HEK293T (cell line): ENCODE results near the gene GGA1.

Experiments used
- CTCF ChIA-PET: fragments of 350-600 bp; formaldehyde crosslinking; extraction: SDS; loops from one replicate; lab custom pipeline; 2021; ENCODE audit warnings: antibody characterized with exemption, inconsistent platforms; lab: Yijun Ruan, JAX
- POLR2A ChIA-PET: fragments of 350-600 bp; formaldehyde crosslinking; extraction: SDS; loops from one replicate; lab custom pipeline; 2020; ENCODE audit warnings: antibody characterized with exemption, inconsistent platforms; lab: Yijun Ruan, JAX
- DNase-seq: peaks from one replicate; pipeline ENCODE4 v3.0.0; 2012; ENCODE audit warnings: mixed read lengths; ENCODE audit errors: extremely low spot score
- ARNT ChIP-seq: fragments of 450-650 bp; IDR thresholded peaks from 2 replicates; pipeline ENCODE4 v1.6.1; 2017; ENCODE audit warnings: mild to moderate bottlenecking
- BHLHE40 ChIP-seq: fragments of 450-650 bp; IDR thresholded peaks from 2 replicates; pipeline ENCODE4 v1.6.1; 2016; ENCODE audit warnings: mild to moderate bottlenecking, moderate library complexity, borderline replicate concordance
- CTBP1 ChIP-seq: fragments of 450-650 bp; IDR thresholded peaks from 2 replicates; pipeline ENCODE4 v1.6.1; 2016; ENCODE audit warnings: borderline replicate concordance
- ELF4 ChIP-seq: fragments of 450-650 bp; IDR thresholded peaks from 2 replicates; pipeline ENCODE4 v1.6.1; 2017; ENCODE audit warnings: antibody characterized with exemption
- FOXA1 ChIP-seq: fragments of 450-650 bp; IDR thresholded peaks from 2 replicates; pipeline ENCODE4 v1.6.1; 2016; ENCODE audit warnings: mild to moderate bottlenecking
- FOXK2 ChIP-seq: fragments of 450-650 bp; IDR thresholded peaks from 2 replicates; pipeline ENCODE4 v1.6.1; 2016; ENCODE audit warnings: mild to moderate bottlenecking
- FOXM1 ChIP-seq: fragments of 450-650 bp; IDR thresholded peaks from 2 replicates; pipeline ENCODE4 v1.6.1; 2017; ENCODE audit warnings: mild to moderate bottlenecking, borderline replicate concordance
- HDGF ChIP-seq: fragments of 450-650 bp; IDR thresholded peaks from 2 replicates; pipeline ENCODE4 v1.6.1; 2017; ENCODE audit warnings: antibody characterized with exemption, borderline replicate concordance
- L3MBTL2 ChIP-seq: fragments of 450-650 bp; conservative IDR thresholded peaks from 2 replicates; pipeline ENCODE4 v1.6.1; 2016; ENCODE audit warnings: mild to moderate bottlenecking
- LEF1 ChIP-seq: fragments of 450-650 bp; IDR thresholded peaks from 2 replicates; pipeline ENCODE4 v1.6.1; 2017; ENCODE audit warnings: mild to moderate bottlenecking, borderline replicate concordance
- NFRKB ChIP-seq: fragments of 450-650 bp; IDR thresholded peaks from 2 replicates; pipeline ENCODE4 v1.6.1; 2016; ENCODE audit warnings: mild to moderate bottlenecking, moderate library complexity
- SP1 ChIP-seq: fragments of 450-650 bp; IDR thresholded peaks from 2 replicates; pipeline ENCODE4 v1.6.1; 2017
- SUZ12 ChIP-seq: fragments of 450-650 bp; IDR thresholded peaks from 2 replicates; pipeline ENCODE4 v1.6.1; 2016; ENCODE audit warnings: mild to moderate bottlenecking
- TARDBP ChIP-seq: fragments of 450-650 bp; IDR thresholded peaks from 2 replicates; pipeline ENCODE4 v1.6.1; 2016
- ZNF384 ChIP-seq: fragments of 450-650 bp; IDR thresholded peaks from 2 replicates; pipeline ENCODE4 v1.6.1; 2016
- TF ChIP-seq, protein P1 (sequence below): fragments of 450-650 bp; IDR thresholded peaks from 2 replicates; pipeline ENCODE4 v1.6.1; 2016

Gene GGA1

DNA sequence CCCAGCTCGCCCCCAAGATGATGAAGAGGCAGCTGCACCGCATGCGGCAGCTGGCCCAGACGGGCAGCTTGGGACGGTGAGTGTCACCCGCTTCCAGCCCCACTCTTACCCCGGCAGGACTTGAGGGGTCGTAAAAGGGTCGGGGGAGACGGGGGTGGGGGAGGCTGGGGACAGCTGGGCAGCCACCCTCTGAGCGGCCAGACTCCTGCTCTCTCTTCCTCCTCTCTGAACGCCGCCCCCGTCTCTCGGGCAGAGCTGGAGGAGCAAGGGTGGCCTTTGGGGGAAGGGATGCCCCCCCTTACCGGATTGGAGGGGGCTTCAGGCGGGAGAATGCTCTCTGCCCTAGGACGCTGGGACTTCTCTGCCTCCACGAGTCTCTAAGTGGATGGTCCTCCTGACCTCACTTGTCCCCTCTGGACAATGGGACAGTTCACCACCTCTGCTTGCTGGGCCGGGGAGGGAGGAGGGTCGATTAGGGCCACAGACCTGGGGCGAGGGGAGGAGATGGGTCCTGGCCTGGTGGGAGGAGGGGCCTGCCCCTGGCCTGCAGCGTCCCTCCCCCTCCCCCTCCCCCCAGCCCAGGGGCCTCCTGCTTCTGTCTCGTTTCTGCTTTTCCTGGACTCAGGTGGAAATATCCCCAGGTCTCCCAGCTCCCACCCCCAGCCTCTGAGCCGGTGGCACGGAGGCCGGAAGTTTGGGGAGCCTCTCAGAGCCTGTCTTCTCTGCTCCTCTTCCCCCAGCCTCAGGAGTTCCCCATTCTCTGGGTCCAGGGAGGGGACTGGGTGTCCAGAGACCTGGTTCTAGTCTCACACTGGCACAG lies 31.3 kb downstream of the GGA1 start:
- POLR2A ChIA-PET, result interaction anchor here (1.0 to 1.7 kb wide), 4 partner anchors 19 to 165 kb away, joined by 3 to 5 read pairs (median 4); partner anchors contain the start of genes NOL12 and PDXP
- TF ChIP-seq BHLHE40 (no peak), FOXK2 (no peak), FOXA1 (no peak), SUZ12 (no peak), ELF4 (no peak), NFRKB (no peak), FOXM1 (no peak)
- DNase-seq, result no peak
- CTCF ChIA-PET, result no interaction called here

DNA sequence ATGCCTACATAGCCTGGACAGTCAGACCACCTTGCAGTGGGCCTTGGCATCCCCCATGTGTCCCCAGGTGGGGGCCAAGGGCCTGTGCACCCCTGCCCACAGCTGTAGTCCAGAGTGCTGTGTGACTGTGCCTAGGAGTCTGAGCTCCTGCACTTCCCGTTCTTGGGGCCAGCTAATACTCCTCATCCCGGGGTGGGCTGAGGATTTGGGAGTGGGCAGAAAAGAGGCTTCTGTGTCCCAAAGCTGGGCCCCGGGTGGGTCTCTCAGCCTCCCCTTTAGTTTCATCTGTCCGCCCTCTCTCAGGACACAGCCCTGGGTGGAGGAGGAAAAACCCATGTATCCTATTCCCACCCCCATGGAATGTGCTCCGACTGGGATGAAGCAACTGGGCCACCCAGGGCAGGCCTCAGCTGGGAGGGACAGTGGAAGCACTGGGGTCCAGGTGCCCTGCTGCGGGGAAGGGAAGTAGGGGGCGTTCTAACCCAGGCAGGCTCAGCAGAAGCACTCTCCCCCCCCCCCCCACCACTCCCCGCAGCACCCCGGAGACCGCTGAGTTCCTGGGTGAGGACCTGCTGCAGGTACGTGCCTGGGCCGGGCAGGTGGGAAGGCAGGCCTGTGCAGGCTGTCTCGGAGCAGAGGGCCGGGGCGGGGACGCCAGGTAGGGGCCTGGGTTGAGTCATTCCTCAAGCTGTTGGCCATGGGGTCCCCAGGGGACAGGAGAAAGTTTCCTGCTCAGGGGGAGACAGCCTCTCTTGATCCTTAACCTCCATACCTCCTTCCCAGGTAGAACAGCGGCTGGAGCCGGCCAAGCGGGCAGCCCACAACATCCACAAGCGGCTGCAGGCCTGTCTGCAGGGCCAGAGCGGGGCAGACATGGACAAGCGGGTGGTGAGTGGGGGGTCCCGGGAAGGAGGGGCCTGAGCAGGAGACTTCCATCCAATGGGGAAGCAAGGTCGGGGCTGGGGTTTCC lies 32.2 kb downstream of the GGA1 start:
- no peak for DNase-seq
- ChIA-PET POLR2A (interaction anchor here (1.0 to 5.2 kb wide), 7 partner anchors 8 to 164 kb away, joined by 3 to 69 read pairs (median 4); partner anchors contain the start of genes NOL12 and PDXP), CTCF (interaction anchor here (3.0 to 3.2 kb wide), 3 partner anchors 8 to 93 kb away, joined by 9 to 41 read pairs (median 30); no protein-coding TSS in a partner anchor)
- TF ChIP-seq SP1 (no peak), HDGF (no peak), L3MBTL2 (no peak), ELF4 (no peak), BHLHE40 (no peak), FOXA1 (no peak)
- TF ChIP-seq, protein P1, sequence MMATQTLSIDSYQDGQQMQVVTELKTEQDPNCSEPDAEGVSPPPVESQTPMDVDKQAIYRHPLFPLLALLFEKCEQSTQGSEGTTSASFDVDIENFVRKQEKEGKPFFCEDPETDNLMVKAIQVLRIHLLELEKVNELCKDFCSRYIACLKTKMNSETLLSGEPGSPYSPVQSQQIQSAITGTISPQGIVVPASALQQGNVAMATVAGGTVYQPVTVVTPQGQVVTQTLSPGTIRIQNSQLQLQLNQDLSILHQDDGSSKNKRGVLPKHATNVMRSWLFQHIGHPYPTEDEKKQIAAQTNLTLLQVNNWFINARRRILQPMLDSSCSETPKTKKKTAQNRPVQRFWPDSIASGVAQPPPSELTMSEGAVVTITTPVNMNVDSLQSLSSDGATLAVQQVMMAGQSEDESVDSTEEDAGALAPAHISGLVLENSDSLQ, result no peak

DNA sequence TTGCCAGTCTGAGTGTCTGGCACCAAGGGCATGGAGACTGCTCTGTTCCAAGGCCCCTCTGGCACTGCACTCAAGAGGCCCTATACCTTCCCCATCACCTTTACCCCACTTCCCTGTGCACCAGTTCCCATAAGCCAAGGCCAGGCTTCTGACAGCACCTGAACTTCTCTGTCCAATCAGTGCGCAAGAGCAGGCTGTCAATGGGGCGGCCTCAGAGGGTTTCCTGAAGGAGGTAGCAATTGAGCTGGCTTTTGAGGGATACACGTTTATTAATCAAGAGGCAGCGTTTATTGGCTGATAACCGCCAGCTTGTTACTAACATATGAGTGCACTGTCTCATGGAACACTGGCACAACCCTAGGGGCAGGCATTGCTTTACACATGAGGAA lies 32.9 kb downstream of the GGA1 start:
- ChIA-PET CTCF (interaction anchor here (1.0 to 3.2 kb wide), 6 partner anchors 9 to 102 kb away, joined by 3 to 41 read pairs (median 20); partner anchors contain the start of gene PDXP), POLR2A (interaction anchor here (1.1 to 5.2 kb wide), 5 partner anchors 9 to 164 kb away, joined by 3 to 69 read pairs (median 4); partner anchors contain the start of gene PDXP)

DNA sequence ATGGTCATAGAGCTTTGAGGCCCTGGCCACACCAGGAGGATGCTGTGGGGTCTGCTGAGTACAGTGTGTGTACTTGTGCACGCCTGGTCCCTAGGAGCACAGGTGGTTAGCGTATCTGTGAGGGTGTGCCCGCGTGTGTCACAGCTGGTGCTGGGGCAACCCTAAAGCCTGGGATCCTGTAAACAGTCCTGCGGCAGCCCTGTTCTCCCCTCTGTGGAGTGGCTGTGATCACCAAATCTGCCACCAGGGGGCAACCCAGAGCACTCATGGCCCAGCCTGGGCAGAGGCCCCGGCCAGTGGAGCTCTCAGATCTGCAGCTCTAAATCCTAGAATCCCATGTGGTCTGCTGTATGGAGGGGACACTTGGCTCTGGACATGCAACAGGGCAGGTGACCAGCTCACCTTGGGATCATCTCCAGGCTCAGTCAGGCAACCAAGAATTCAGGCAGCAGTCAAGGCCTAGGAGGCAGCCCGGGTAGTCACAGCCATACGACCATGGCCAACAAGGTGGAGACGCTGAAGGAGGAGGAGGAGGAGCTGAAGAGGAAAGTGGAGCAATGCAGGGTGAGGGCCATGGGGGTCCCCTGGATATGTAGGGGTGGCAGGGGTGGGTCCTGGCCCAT lies 34.7 kb downstream of the GGA1 start:
- DNase-seq, result peak; percentile 93

More for the DNA sequence above, 32.9 kb downstream of the GGA1 start:
- TF ChIP-seq BHLHE40, result no peak
- TF ChIP-seq FOXA1, result no peak
- TF ChIP-seq L3MBTL2, result no peak
- no peak for TF ChIP-seq SP1
- no peak for DNase-seq

DNA sequence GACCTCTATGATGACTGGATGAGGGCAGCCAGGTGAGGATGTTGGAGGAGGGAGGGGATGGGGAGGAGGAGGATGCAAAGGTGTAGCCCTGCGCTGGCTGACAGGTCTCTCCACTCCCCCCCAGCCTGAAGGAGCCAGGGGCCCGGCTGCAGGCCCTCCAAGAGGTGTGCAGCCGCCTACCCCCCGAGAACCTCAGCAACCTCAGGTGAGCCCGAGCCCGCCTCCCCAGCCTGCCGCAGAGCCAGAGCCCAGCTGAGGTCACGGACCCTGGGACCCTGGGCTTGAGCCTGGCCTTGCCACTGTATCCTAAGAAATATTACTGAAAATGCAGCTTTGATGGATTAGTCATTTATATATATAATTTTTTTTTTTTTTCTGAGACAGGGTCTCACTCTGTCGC lies 38.7 kb downstream of the GGA1 start:
- POLR2A ChIA-PET, result interaction anchor here (3.6 kb wide), 1 partner anchor 11 kb away, joined by 25 read pairs; the partner anchor contains the start of gene PDXP
- no peak for DNase-seq

More for the DNA sequence above, 34.7 kb downstream of the GGA1 start:
- TF ChIP-seq HDGF (no peak; the same call in 1 of the 2 replicates), FOXA1 (no peak), FOXM1 (no peak), CTBP1 (no peak), ELF4 (no peak), ARNT (no peak)
- ChIA-PET CTCF (interaction anchor here (0.6 to 3.2 kb wide), 28 partner anchors 10 to 179 kb away, joined by 3 to 41 read pairs (median 4); partner anchors contain the start of genes GALR3, LGALS1, NOL12 and PDXP), POLR2A (interaction anchor here (1.1 to 5.2 kb wide), 8 partner anchors 11 to 164 kb away, joined by 3 to 69 read pairs (median 8); partner anchors contain the start of genes GCAT, NOL12 and PDXP)

DNA sequence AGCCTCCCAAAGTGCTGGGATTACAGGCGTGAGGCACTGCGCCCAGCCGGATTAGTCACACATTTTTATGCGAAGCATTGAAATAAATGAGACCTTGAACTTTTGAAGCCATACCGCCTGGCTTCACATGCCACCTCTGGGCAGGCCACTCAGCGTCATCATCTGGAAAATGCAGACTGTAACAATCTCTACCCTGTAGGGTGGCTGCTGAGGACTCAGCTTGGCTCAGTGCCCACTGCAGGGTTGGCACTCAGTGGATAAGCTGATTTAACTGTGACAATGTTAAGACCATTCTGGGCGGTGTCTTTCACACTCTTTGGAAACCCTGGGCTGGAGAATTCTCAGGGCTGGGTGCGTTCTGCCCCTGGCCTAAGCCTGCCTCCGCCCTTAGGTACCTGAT lies 39.3 kb downstream of the GGA1 start:
- DNase-seq, result no peak
- POLR2A ChIA-PET, result interaction anchor here (3.6 kb wide), 1 partner anchor 10 kb away, joined by 25 read pairs; the partner anchor contains the start of gene PDXP
- TF ChIP-seq BHLHE40 (no peak), LEF1 (no peak)
- CTCF ChIA-PET, result no interaction called here

More for the DNA sequence above, 38.7 kb downstream of the GGA1 start:
- TF ChIP-seq LEF1, result no peak
- no peak for TF ChIP-seq SP1
- TF ChIP-seq ELF4, result no peak
- TF ChIP-seq HDGF, result no peak
- no peak for TF ChIP-seq FOXA1
- TF ChIP-seq L3MBTL2, result no peak
- TF ChIP-seq ZNF384, result no peak
- no peak for TF ChIP-seq BHLHE40
- TF ChIP-seq SUZ12, result no peak
- no peak for TF ChIP-seq FOXM1
- TF ChIP-seq ARNT, result no peak
- no peak for TF ChIP-seq NFRKB
- TF ChIP-seq, protein P1, result no peak
- TF ChIP-seq FOXK2, result no peak
- TF ChIP-seq TARDBP, result no peak
- CTCF ChIA-PET, result no interaction called here
